Transverse colon (tissue), 4 donors: ENCODE measurements around the gene OLFML1.

Experiments
- CTCF ChIP-seq, 5 experiments: fragments of 200-600 bp in 3 of 5; fragments of 450-650 bp in 2 of 5; sonication (generic) in 3 of 5; IDR thresholded peaks; 1 replicate in 2 of 5; 2 replicates in 3 of 5; pipeline ENCODE4 v1.5.1; 2016 to 2017; ENCODE audit warnings: antibody characterized with exemption in 5 of 5, inconsistent platforms in 3 of 5, mild to moderate bottlenecking in 2 of 5, moderate library complexity in 1 of 5
- POLR2A ChIP-seq: fragments of 450-650 bp; IDR thresholded peaks from one replicate; pipeline ENCODE4 v1.6.1; 2016; ENCODE audit warnings: antibody characterized with exemption, mild to moderate bottlenecking, moderate library complexity
- POLR2AphosphoS5 ChIP-seq, 3 donors: sonication (generic); formaldehyde crosslinking; IDR thresholded peaks; one replicate each; pipeline ENCODE4 v1.6.1; 2016; ENCODE audit warnings: antibody characterized with exemption in 3 of 3

GRCh38 chr11:7450836-7451235 is 34.5 kb upstream of the OLFML1 start:
- TF ChIP-seq CTCF (IDR thresholded peaks at IDR 0.05) (no peak), POLR2AphosphoS5 (IDR thresholded peaks at IDR 0.05) (no peak), POLR2A (no peak)
